HL-60 (cell line): Measurements from ENCODE around the gene SMIM30.

Source experiments
- GABPA ChIP-seq: IDR thresholded peaks from 2 replicates; pipeline ENCODE4 v1.6.1; 2012; ENCODE audit warnings: low read depth
- POLR2AphosphoS5 ChIP-seq: IDR thresholded peaks from 2 replicates; pipeline ENCODE4 v1.6.1; 2012; ENCODE audit warnings: low read depth
- SPI1 ChIP-seq: IDR thresholded peaks from 2 replicates; pipeline ENCODE4 v1.6.1; 2012; ENCODE audit warnings: low read depth, mild to moderate bottlenecking, borderline replicate concordance
- TF ChIP-seq, protein P1 (sequence below): IDR thresholded peaks from 2 replicates; pipeline ENCODE4 v1.6.1; 2012; ENCODE audit warnings: low read depth; ENCODE audit not compliant: insufficient replicate concordance
- TF ChIP-seq, protein P2 (sequence below): IDR thresholded peaks from one replicate; pipeline ENCODE4 v1.5.1; 2011; ENCODE audit warnings: low read length, control low read depth, inconsistent platforms; ENCODE audit not compliant: insufficient read depth

GRCh38 chr7:113120647-113121046 is 2.3 kb upstream of the SMIM30 start:
- TF ChIP-seq, protein P1, sequence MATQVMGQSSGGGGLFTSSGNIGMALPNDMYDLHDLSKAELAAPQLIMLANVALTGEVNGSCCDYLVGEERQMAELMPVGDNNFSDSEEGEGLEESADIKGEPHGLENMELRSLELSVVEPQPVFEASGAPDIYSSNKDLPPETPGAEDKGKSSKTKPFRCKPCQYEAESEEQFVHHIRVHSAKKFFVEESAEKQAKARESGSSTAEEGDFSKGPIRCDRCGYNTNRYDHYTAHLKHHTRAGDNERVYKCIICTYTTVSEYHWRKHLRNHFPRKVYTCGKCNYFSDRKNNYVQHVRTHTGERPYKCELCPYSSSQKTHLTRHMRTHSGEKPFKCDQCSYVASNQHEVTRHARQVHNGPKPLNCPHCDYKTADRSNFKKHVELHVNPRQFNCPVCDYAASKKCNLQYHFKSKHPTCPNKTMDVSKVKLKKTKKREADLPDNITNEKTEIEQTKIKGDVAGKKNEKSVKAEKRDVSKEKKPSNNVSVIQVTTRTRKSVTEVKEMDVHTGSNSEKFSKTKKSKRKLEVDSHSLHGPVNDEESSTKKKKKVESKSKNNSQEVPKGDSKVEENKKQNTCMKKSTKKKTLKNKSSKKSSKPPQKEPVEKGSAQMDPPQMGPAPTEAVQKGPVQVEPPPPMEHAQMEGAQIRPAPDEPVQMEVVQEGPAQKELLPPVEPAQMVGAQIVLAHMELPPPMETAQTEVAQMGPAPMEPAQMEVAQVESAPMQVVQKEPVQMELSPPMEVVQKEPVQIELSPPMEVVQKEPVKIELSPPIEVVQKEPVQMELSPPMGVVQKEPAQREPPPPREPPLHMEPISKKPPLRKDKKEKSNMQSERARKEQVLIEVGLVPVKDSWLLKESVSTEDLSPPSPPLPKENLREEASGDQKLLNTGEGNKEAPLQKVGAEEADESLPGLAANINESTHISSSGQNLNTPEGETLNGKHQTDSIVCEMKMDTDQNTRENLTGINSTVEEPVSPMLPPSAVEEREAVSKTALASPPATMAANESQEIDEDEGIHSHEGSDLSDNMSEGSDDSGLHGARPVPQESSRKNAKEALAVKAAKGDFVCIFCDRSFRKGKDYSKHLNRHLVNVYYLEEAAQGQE, result no peak
- TF ChIP-seq POLR2AphosphoS5, result no peak
- TF ChIP-seq SPI1, result peak; percentile 92
- TF ChIP-seq, protein P2, sequence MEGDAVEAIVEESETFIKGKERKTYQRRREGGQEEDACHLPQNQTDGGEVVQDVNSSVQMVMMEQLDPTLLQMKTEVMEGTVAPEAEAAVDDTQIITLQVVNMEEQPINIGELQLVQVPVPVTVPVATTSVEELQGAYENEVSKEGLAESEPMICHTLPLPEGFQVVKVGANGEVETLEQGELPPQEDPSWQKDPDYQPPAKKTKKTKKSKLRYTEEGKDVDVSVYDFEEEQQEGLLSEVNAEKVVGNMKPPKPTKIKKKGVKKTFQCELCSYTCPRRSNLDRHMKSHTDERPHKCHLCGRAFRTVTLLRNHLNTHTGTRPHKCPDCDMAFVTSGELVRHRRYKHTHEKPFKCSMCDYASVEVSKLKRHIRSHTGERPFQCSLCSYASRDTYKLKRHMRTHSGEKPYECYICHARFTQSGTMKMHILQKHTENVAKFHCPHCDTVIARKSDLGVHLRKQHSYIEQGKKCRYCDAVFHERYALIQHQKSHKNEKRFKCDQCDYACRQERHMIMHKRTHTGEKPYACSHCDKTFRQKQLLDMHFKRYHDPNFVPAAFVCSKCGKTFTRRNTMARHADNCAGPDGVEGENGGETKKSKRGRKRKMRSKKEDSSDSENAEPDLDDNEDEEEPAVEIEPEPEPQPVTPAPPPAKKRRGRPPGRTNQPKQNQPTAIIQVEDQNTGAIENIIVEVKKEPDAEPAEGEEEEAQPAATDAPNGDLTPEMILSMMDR, result no peak
- no peak for TF ChIP-seq GABPA
